Dendritic cell treated with granulocyte-macrophage colony-stimulating factor and Interleukin-4, amounts not matched to agents 40 ng/mL and 50 ng/mL, for 4 days (primary cell): ENCODE measurements around the gene GLMP.

Experiments
- H3K27ac Mint-ChIP-seq: one replicate; pipeline ENCODE4 v1.8.0; 2022; ENCODE audit warnings: mild to moderate bottlenecking, mixed read lengths
- H3K27me3 Mint-ChIP-seq: one replicate; pipeline ENCODE4 v1.8.0; 2022; ENCODE audit warnings: mild to moderate bottlenecking, mixed read lengths
- H3K36me3 Mint-ChIP-seq: one replicate; pipeline ENCODE4 v1.8.0; 2022; ENCODE audit warnings: low read depth, mixed read lengths
- H3K4me1 Mint-ChIP-seq: one replicate; pipeline ENCODE4 v1.8.0; 2022; ENCODE audit warnings: low read depth, mixed read lengths
- H3K4me3 Mint-ChIP-seq: one replicate; pipeline ENCODE4 v1.8.0; 2022; ENCODE audit warnings: mild to moderate bottlenecking, moderate library complexity, mixed read lengths
- H3K9me3 Mint-ChIP-seq: one replicate; pipeline ENCODE4 v1.8.0; 2022; ENCODE audit warnings: mixed read lengths
- intact Hi-C: fragments of 100-400 bp; cut with micrococcal nuclease; formaldehyde crosslinking; loops from one replicate; pipeline ENCODE4 v1.15.0; 2022

The GLMP gene

GRCh38 chr1:156281693-156282478 is 13.6 kb downstream of the GLMP start:
- Mint-ChIP-seq H3K27ac (peak overlapping the region; percentile 93), H3K36me3 (peaks cover 68% of the 10 kb centered on the region), H3K9me3 (no peaks in the 10 kb centered on the region), H3K4me1 (peaks cover 83% of the 10 kb centered on the region), H3K27me3 (no peaks in the 10 kb centered on the region), H3K4me3 (peak overlapping the region; percentile 93)
- intact Hi-C loops, result loop anchor here (10.0 kb wide), 1 partner anchor 53 kb away; the partner anchor contains the start of genes CCT3 and TSACC

- H3K36me3 Mint-ChIP-seq, result peaks cover 68% of the 10 kb centered on the region
- intact Hi-C loops, result loop anchor here (10.0 kb wide), 1 partner anchor 54 kb away; the partner anchor contains the start of genes CCT3 and TSACC
- peak overlapping the region; percentile 93 for H3K27ac Mint-ChIP-seq
- H3K4me3 Mint-ChIP-seq, result peak overlapping the region; percentile 93
- no peaks in the 10 kb centered on the region for H3K9me3 Mint-ChIP-seq
- H3K4me1 Mint-ChIP-seq, result peaks cover 86% of the 10 kb centered on the region
- no peaks in the 10 kb centered on the region for H3K27me3 Mint-ChIP-seq
Measured at GRCh38 chr1:156281281-156281680, 14.2 kb downstream of the GLMP start.

GRCh38 chr1:156279837-156280236 is 15.6 kb downstream of the GLMP start:
- peaks cover 71% of the 10 kb centered on the region for H3K4me1 Mint-ChIP-seq
- H3K4me3 Mint-ChIP-seq, result no peak overlapping the region
- H3K36me3 Mint-ChIP-seq, result peaks cover 68% of the 10 kb centered on the region
- no peaks in the 10 kb centered on the region for H3K27me3 Mint-ChIP-seq
- intact Hi-C loops, result loop anchor here (10.0 kb wide), 1 partner anchor 55 kb away; the partner anchor contains the start of genes CCT3 and TSACC
- no peaks in the 10 kb centered on the region for H3K9me3 Mint-ChIP-seq
- H3K27ac Mint-ChIP-seq, result no peak overlapping the region

GRCh38 chr1:156276966-156277381 is 18.5 kb downstream of the GLMP start:
- Mint-ChIP-seq H3K27me3 (no peaks in the 10 kb centered on the region), H3K4me1 (peaks cover 48% of the 10 kb centered on the region), H3K36me3 (peaks cover 83% of the 10 kb centered on the region), H3K9me3 (no peaks in the 10 kb centered on the region), H3K27ac (peak overlapping the region; percentile 28), H3K4me3 (no peak overlapping the region)
- intact Hi-C loops, result no loop called here

GRCh38 chr1:156276532-156276931 is 18.9 kb downstream of the GLMP start:
- intact Hi-C loops, result no loop called here
- no peak overlapping the region for H3K27ac Mint-ChIP-seq
- H3K36me3 Mint-ChIP-seq, result peaks cover 86% of the 10 kb centered on the region

GRCh38 chr1:156270314-156270713 is 25.2 kb downstream of the GLMP start:
- intact Hi-C loops, result no loop called here
- Mint-ChIP-seq H3K27ac (no peak overlapping the region), H3K4me1 (no peaks in the 10 kb centered on the region), H3K27me3 (no peaks in the 10 kb centered on the region), H3K36me3 (peaks cover 100% of the 10 kb centered on the region), H3K9me3 (no peaks in the 10 kb centered on the region), H3K4me3 (no peak overlapping the region)

More at GRCh38 chr1:156276532-156276931, 18.9 kb downstream of the GLMP start:
- H3K4me3 Mint-ChIP-seq, result no peak overlapping the region
- no peaks in the 10 kb centered on the region for H3K27me3 Mint-ChIP-seq
- peaks cover 43% of the 10 kb centered on the region for H3K4me1 Mint-ChIP-seq
- H3K9me3 Mint-ChIP-seq, result no peaks in the 10 kb centered on the region

- H3K27me3 Mint-ChIP-seq, result no peaks in the 10 kb centered on the region
- H3K27ac Mint-ChIP-seq, result no peak overlapping the region
- no peaks in the 10 kb centered on the region for H3K9me3 Mint-ChIP-seq
- H3K4me3 Mint-ChIP-seq, result no peak overlapping the region
- peaks cover 100% of the 10 kb centered on the region for H3K36me3 Mint-ChIP-seq
- intact Hi-C loops, result no loop called here
- H3K4me1 Mint-ChIP-seq, result no peaks in the 10 kb centered on the region
Measured at GRCh38 chr1:156268336-156268735, 27.1 kb downstream of the GLMP start.

GRCh38 chr1:156266051-156266450 is 29.4 kb downstream of the GLMP start:
- Mint-ChIP-seq H3K9me3 (no peaks in the 10 kb centered on the region), H3K27ac (no peak overlapping the region), H3K4me3 (no peak overlapping the region), H3K4me1 (no peaks in the 10 kb centered on the region), H3K36me3 (peaks cover 100% of the 10 kb centered on the region), H3K27me3 (no peaks in the 10 kb centered on the region)
- intact Hi-C loops, result no loop called here

- Mint-ChIP-seq H3K9me3 (no peaks in the 10 kb centered on the region), H3K4me3 (no peak overlapping the region), H3K27ac (no peak overlapping the region), H3K27me3 (no peaks in the 10 kb centered on the region), H3K4me1 (no peaks in the 10 kb centered on the region), H3K36me3 (peaks cover 100% of the 10 kb centered on the region)
- intact Hi-C loops, result no loop called here
Measured at GRCh38 chr1:156263288-156263655, 32.2 kb downstream of the GLMP start.

- no peaks in the 10 kb centered on the region for H3K27me3 Mint-ChIP-seq
- intact Hi-C loops, result no loop called here
- no peaks in the 10 kb centered on the region for H3K4me1 Mint-ChIP-seq
- no peaks in the 10 kb centered on the region for H3K9me3 Mint-ChIP-seq
- no peak overlapping the region for H3K4me3 Mint-ChIP-seq
- H3K36me3 Mint-ChIP-seq, result peaks cover 100% of the 10 kb centered on the region
- no peak overlapping the region for H3K27ac Mint-ChIP-seq
Measured at GRCh38 chr1:156262461-156263287, 32.8 kb downstream of the GLMP start.

GRCh38 chr1:156260896-156261295 is 34.6 kb downstream of the GLMP start:
- intact Hi-C loops, result no loop called here
- no peaks in the 10 kb centered on the region for H3K27me3 Mint-ChIP-seq
- H3K36me3 Mint-ChIP-seq, result peaks cover 100% of the 10 kb centered on the region
- H3K4me1 Mint-ChIP-seq, result no peaks in the 10 kb centered on the region
- H3K4me3 Mint-ChIP-seq, result no peak overlapping the region
- no peaks in the 10 kb centered on the region for H3K9me3 Mint-ChIP-seq
- no peak overlapping the region for H3K27ac Mint-ChIP-seq

GRCh38 chr1:156259805-156260204 is 35.7 kb downstream of the GLMP start:
- H3K36me3 Mint-ChIP-seq, result peaks cover 94% of the 10 kb centered on the region
- H3K27ac Mint-ChIP-seq, result no peak overlapping the region
- no peaks in the 10 kb centered on the region for H3K9me3 Mint-ChIP-seq
- no peaks in the 10 kb centered on the region for H3K27me3 Mint-ChIP-seq
- no peaks in the 10 kb centered on the region for H3K4me1 Mint-ChIP-seq
- H3K4me3 Mint-ChIP-seq, result no peak overlapping the region
- intact Hi-C loops, result no loop called here

- Mint-ChIP-seq H3K27ac (no peak overlapping the region), H3K4me3 (no peak overlapping the region), H3K36me3 (peaks cover 90% of the 10 kb centered on the region), H3K9me3 (no peaks in the 10 kb centered on the region), H3K27me3 (no peaks in the 10 kb centered on the region), H3K4me1 (no peaks in the 10 kb centered on the region)
- intact Hi-C loops, result no loop called here
Measured at GRCh38 chr1:156258859-156259258, 36.6 kb downstream of the GLMP start.

GRCh38 chr1:156257711-156258110 is 37.8 kb downstream of the GLMP start:
- Mint-ChIP-seq H3K27me3 (no peaks in the 10 kb centered on the region), H3K4me3 (no peak overlapping the region), H3K36me3 (peaks cover 90% of the 10 kb centered on the region), H3K4me1 (no peaks in the 10 kb centered on the region), H3K9me3 (no peaks in the 10 kb centered on the region), H3K27ac (no peak overlapping the region)
- intact Hi-C loops, result no loop called here
